NCI-H1436 (cell line): ENCODE results near the gene FKBP5.
"Not testable (repeated sequence)": the region's sequence is repeated elsewhere in the genome, so short reads cannot be mapped to it uniquely, and the experiment has no call there.

Experiments used
- DNase-seq: peaks from one replicate; lab custom pipeline; 2025; lab: John Stamatoyannopoulos, UW

Gene FKBP5

DNA sequence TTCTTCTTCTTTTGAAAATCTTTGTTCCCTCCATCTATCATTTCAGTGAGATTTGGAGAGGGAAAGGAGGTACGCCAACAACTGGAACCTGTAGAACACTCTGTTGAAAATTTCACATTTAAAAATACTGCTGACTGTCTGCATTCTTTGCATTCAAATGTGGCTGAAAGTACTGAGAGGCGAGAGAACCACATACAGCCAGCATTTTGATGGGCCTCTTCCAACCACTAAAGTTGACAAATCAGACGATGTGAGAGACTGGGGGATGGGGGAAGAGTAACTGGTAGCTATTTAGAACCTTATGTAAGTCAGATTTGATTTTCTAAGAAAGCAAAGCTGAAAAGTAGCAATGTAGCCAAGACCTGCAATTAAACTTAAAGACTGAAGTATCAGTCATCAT is 77.5 kb downstream of the FKBP5 start:
- no peak for DNase-seq

DNA sequence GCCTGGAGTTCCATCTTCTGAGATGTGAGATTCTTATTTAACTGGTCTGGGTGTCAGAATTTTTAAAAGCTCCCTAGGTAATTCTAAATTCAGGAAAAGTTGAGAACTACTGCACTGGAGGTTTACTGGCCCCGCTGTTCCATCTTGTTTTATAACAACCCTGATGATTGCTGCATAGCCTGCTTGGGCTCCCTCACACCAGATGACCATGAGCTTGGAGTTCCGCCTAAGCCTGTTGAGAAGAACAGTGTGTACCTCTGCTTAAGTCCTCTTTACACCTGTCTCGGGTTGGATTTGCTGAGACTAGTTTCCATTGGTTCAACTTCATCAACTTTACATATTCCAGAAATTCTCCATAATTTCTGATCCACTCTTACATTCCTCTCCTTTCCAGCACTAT is 77.9 kb downstream of the FKBP5 start:
- DNase-seq, result no peak

DNA sequence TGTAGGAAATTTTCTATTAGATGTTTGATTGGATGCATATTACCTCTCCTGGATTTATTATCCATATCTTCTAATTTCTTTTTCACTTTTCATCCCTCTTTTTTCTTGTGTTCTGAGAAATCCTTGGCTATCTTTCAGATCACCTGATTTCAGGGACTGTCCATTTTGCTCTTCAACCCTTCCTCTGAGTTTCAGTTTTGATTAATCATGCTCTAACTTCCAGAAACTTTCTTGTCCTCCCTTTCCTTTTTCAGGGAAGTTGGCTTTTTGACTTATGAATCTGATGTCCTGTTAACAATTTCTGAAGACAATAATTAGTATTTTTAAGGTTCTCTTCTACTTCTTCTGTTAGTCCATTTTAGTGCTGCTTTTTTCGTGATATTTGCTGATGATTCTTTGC is 79.1 kb downstream of the FKBP5 start:
- DNase-seq, result no peak

DNA sequence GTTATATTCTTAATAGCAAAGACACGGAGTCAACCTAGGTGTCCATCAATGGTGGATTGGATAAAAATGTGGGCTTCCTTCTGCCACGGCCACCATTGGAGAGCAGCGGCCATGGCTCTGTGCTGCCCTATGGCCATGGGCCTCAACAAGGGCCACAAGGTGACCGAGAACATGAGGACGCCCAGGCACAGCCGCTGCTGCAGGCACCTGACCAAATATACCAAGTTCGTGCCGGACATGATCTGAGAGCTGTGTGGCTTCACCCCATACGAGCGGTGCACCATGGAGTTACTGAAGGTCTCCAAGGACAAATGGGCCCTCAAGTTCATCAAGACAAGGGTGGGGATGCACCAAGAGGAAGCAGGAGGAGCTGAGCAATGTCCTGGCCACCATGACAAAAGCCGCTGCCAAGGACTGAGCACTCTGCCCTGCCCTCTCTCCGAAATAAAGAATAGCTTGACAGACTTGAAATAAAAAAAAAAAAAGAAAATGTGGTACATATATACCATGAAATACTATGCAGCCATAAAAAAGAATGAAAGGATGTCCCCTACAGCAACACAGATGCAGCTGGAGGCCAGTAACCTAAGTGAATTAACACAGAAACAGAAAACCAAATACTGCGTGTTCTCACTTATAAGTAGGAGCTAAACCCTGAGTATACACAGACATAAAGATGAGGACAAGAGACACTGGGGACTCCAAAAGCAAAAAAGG is 81.0 kb downstream of the FKBP5 start:
- DNase-seq, result no peak

DNA sequence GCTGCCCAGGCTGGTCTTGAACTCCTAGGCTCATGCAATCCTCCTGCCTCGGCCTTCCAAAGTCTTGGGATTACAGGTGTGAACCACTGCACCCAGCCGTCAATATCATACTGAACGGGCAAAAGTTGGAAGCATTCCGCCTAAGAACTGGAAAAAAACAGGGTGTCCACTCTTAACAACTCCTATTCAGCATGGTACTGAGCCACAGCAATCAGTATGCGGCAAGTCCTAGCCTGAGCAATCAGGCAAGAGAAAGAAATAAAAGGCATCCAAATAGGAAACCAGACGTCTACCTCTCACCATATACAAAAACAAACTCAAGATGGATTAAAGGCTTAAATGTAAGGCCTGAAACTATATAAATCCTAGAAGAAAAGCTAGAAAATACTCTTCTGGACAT is 83.1 kb downstream of the FKBP5 start:
- DNase-seq, result no peak

DNA sequence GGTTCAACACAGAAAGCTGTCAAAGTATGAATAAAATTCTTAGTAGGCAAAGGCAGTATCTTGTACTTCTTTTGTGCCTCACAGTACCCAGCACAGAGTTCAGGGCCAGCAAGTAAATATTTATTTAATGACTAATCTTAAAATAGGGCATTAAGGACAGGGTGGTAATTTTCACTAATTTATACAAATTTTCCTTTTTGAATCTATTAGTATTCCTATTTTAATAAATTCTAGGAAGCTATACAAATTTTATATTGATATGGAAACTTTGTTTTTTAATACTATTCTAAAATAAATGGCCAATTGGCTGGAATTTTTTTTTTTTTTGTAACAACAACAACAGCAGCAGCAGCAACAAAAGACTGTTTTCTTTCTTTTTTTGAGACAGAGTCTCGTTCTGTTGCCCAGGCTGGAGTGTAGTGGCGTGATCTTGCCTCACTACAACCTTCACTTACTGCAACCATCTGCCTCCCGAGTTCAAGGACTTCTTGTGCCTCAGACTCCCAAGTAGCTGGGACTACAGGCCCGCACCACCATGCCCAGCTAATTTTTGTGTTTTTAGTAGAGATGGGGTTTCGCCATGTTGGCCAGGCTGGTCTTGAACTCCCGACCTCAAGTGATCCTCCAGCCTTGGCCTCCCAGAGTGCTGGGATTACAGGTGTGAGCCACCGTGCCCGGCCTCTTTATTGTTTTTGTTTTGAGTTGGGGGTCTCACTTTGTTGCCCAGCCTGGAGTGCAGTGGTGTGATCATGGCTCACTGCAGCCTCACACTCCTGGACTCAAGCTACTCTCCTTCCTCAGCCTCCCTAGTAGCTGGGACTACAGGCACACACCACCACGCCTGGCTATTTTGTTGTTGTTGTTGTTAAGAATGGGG is 85.2 kb downstream of the FKBP5 start:
- no peak for DNase-seq

DNA sequence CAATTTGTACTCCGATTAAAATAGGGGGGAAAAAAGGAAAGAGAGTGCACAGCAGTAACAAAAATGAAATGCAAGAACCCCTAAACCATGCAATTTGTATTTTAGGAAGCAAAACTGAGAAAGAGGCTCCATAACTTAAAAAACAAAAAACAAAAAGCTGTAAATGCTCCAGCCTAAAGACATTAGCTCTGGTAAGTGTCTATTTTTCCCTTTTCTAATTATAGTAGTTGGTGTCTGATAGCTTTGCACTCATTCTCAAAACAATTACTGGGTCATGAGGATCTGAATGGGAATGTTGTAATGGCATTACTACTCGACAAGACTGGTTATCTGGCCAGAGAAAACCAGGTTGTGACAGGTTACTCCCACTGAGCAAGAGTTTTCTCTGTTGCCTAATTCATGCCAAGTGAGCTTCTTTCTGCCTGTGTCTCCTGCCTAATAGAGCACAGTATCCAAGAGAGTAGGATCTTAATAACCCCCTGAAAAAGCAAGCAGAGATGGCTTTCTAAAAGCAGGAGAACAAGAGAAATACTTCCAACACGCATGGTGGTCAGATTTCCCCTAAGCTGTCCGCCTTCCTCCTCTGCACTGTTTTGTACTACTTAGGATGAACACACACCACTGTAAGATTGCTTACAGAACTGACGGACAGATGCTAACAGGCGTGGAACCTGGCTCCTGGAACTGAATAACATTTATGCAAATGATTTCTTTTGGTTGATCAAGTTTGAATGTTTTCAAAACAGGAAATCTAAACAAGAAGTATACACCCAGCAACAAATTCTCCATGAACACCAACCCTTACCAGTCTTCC is 86.4 kb downstream of the FKBP5 start:
- no peak for DNase-seq

DNA sequence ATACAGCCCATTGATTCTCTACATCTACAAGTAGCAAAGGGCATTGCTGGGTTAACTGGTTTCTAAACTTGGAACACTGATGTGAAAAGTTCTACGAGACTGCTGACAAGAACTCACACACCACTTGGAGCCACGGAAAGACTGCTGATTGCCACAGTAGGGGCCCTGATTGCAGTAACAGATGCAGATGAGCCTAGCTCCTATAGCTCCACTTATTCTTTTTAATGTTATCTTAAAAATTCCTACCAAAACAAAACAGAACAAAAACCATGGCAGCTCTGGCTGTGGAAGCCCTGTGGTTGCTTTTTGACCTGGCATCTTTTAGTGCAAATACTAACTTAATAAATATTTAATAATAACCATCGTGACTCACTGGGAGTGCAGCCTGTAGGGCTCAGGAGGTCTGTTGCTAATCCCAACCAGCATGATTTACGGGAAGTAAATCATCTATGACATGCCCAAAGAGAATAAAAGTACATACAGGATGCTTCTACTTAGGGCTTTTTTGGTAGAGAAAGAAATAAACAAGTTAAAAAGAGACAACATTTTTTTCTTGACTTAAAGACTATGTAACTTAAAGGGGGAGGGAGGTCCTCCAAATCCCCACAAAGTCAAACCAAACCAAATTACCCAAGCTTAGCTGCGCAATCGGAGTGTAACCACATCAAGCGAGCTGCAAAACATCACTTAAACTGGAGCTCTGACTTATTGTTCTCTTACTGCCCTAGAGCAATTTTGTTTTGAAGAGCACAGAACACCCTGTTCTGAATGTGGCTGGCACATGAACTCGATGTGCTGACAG is 87.2 kb downstream of the FKBP5 start:
- DNase-seq, result peak; percentile 37

DNA sequence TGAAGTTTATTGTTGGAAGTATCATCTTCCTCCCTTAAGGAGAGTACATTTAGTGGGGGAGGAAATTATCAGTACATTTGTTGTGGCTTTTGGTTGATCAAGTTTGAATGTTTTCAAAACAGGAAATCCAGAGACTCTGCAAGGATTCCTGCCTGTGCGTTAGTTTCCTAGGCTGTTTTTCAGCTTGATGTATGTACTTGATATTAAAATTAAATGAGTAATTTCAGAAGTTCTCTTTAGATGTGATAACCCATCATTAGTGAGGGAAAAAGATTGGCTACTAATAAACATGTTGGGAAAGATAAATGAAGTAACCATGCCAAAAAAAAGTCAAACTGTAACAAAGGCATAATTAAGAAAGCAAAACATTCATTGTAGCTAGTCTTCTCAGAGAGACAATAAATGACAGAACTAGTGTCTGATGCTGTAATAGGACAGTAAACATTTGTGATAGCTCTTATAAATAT is 88.0 kb downstream of the FKBP5 start:
- DNase-seq, result no peak

DNA sequence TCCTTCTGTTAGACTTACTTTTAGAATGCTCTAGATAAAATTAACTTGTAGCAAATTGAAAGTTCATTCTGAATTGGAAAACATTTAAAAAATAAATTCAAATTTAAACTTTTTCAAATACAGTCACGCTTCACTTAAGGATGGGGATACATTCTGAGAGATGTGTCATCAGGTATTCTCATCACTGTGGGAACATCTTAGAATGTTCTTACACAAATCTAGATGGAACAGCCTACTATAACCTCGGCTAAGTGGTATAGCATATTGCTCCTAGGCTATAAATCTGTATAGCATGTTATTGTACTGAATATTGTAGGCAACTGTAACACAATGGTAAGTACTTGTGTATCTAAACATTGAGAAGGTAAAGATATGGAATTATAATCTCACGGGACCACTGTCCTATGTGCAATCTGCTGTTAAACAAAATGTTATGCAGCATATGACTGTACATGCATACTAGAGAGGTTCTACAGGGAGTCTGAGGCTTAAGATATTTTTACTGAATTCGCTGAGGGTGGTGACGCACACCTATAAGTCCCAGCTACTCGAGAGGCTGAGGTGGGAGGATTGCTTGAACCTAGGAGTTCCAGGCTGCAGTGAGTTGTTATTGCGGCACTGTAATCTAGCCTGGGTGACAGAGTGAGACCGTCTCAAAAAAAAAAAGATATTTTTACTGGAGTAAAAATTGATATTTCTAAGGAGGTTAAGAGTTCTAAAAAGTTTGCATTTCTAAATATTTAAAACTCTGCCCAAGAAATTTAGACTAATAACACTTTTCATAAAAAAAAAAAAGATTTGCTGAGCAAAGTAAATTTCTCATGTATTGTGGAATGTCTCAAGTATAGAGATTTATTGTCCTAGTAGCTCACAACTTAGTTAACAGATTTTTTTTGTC is 88.7 kb downstream of the FKBP5 start:
- no peak for DNase-seq

DNA sequence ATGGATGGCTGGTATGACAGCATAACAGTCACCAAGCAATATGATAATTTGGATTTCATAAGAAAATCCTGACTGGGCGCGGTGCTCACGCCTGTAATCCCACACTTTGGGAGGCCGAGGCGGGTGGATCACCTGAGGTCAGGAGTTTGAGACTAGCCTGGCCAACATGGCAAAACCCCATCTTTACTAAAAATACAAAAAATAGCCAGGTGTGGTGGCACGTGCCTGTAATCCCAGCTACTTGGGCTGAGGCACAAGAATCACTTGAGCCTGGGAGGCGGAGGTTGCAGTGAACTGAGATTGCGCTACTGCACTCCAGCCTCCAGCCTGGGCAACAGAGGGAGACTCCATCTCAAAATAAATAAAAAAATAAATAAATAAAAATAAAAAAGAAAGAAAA is 90.1 kb downstream of the FKBP5 start:
- DNase-seq, result not testable (repeated sequence)

DNA sequence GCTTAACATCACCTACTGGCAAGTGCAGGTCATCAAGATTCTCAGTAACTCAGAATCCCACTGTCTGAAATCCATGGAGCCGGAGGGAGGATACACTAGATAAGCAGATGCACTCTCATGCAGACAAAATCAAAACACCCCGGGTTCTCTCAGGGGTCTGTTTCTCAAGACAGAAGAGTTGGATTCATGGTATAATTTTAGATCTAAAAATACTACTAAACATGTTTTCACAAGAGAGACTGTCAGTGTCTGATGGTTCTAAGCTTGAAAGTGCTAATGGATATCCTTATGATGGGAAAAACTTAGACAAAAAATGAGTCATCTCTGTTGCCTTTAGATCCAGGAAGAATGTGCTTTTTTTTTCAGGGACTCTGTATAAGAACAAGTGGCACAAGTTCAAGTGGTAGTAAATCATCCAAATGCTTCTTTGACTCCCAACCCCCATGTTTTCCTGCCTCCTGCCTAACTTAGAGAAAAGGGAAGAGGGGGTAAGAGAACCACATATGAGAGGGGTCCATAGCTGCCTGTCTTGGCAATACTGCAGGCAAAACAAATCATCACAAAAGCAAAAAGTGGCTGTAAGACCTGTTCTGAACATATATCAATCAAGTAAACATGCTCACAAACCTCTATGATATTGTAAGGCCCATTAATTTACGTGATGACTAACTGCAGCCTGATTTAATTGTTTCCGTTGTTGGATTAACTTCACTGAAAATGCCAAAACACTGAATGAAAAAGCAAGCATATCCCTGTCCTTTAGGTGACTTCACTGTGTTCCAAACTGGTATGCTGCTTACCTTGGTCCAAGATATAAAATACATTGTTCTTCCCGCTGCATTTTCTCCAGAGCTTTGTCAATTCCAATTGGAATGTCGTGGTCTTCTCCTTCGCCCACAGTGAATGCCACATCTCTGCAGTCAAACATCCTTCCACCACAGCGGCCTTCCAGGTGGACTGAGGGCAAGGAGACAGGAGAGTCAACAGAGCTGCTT is 92.0 kb downstream of the FKBP5 start:
- no peak for DNase-seq

DNA sequence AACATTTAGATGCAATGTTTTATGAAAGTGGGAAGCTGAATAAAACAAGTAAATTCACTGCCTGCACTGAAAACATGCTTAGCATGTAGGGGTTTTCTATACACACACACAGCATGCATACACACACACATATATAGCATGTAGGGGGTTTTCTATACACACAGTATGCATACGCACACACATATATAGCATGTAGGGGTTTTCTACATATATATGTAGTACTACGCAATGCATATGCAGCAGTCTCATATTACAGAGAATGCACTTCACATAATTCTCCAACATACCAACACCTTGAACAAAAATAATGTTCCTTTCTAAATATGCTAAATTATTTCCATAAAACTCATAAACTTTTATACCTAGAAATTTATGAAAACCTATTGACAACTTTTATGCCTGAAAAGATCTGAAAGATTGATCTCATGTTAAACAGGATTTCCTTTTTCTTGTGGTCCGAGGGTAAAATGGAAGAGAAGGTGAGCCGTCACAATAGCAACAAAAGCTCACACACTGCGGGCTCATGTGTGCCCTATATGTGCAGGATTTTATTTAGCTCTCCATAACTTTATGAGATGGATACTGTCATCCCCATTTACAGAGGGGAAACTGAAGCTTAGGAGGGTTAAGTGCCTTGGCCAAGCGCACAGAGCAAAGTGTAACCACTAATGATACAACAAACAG is 94.1 kb downstream of the FKBP5 start:
- DNase-seq, result no peak

DNA sequence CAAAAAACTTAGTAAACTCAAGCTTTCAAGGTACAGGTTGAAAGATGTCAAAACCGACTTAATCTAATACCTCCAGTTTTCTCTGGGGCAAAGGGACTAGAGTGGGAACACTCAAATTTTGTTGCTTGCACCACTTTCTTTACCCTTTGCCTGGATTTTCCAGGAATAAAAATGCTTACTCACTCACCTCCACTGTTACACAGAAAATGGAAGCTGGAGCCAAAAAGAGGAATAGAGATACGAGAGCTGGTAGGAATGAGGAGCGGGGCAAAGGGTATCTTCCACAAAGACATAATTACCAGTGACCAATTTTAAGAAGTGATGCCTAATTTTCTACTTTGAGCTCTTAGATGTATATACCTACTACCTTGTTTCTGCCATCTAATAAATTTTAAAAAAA is 96.5 kb downstream of the FKBP5 start:
- no peak for DNase-seq

DNA sequence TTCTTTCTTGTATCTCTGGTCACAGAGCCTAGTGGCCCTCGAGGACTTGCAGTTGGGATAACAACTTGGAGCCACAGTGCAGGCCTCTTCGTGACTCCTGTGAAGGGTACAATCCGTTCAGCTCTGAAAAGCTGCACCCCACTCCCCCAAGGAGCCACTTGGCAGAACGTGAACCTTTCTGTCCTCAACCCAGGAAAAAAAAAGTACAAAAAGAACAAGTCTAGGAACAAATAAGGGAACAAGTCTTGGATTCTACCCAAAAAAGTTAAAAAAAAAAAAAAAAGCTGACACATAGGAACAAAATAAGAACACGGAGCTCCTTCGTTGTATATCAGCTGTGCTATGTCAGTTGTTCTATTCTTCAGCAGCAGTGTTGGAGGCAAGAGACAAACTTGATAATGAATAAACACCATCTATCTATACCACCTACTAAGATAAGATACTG is 98.1 kb downstream of the FKBP5 start:
- DNase-seq, result no peak

DNA sequence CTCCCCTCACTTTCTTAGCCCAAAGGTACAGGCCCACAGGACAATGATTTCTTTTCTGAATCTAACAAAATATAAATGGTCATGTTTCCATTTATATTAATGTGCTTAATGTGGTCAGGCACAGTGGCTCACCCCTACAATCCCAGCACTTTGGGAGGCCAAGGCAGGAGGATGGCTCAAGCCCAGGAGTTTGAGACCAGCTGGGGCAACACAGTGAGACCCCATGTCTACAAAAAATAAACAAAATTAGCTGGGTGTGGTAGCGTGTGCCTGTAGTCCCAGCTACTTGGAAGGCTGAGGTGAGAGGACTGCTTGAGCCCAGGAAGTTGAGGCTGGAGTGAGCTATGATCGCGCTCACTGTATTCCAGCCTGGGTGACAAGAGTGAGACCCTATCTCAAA is 98.8 kb downstream of the FKBP5 start:
- DNase-seq, result no peak

DNA sequence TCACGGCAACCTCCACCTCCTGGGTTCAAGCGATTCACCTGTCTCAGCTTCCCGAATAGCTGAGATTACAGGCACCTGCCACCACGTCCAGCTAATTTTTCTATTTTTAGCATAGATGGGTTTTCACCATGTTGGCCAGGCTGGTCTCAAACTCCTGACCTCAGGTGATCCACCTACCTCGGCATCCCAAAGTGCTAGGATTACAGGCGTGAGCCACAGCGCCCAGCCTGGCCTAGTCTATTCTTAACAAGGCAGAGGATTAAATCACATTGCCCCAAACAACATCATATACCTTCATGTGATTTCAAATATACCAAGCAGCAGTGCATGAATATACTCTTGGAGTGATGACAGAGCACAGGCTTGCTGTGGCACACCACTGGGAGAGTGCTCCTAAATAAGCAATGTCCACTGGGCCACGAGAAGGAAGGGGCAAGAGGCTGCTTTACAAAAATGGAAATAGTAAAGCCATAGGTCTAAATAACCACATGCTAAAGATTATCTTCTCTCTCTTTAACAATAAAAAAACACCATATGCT is 99.4 kb downstream of the FKBP5 start:
- no peak for DNase-seq

DNA sequence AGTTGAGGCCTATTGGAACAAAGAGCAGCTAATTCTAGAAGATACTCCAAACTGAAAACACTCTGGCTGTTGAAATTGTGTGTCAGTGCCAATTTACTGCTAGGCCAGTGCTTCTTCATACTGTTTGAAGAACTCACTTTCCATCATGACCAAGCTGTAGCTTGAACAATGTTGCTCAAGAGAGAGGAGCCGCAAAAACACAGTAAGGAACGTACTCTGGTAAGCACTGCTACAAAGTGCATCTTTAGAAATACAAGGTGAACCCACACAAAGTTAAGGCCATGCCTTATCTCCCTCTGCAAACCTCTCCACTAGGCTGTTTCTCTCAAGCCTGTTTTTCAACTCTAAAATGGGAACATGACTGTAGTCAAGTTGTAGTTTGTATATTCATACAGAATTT is 101.5 kb downstream of the FKBP5 start:
- no peak for DNase-seq
